Esophagus squamous epithelium (tissue), 4 donors: ENCODE measurements around the gene LMTK2.

Source experiments
- POLR2A ChIP-seq, 4 donors: fragments of 450-650 bp; IDR thresholded peaks; one replicate each; pipeline ENCODE4 v1.6.1; 2017; ENCODE audit warnings: antibody characterized with exemption in 4 of 4, mild to moderate bottlenecking in 4 of 4, moderate library complexity in 3 of 4
- TF ChIP-seq, protein P1 (sequence below), 6 experiments: fragments of 450-650 bp in 4 of 6; fragments of 200-600 bp in 2 of 6; sonication (generic) in 2 of 6; IDR thresholded peaks; one replicate each; pipeline ENCODE4 v1.5.1; 2016 to 2019; ENCODE audit warnings: antibody characterized with exemption in 6 of 6, mild to moderate bottlenecking in 4 of 6, moderate library complexity in 4 of 6

DNA sequence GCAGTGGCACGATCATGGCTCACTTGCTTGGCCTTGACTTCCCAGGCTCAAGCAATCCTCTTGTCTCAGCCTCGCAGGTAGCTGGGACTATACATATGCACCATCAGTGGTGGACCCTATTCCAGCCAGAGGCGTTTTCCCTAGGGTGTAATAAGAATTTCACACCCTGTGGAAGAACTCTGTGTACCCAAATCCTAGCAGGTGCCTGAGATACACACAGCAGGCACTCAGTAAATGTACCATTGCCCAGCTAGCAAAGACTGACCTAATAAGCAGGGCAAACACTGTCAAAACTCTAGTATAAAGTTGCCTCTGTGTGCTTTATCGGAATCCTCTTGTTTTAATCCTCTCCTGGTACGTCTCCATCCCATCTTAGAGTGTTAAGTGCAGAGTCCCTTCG lies 70.9 kb downstream of the LMTK2 start:
- TF ChIP-seq, protein P1, sequence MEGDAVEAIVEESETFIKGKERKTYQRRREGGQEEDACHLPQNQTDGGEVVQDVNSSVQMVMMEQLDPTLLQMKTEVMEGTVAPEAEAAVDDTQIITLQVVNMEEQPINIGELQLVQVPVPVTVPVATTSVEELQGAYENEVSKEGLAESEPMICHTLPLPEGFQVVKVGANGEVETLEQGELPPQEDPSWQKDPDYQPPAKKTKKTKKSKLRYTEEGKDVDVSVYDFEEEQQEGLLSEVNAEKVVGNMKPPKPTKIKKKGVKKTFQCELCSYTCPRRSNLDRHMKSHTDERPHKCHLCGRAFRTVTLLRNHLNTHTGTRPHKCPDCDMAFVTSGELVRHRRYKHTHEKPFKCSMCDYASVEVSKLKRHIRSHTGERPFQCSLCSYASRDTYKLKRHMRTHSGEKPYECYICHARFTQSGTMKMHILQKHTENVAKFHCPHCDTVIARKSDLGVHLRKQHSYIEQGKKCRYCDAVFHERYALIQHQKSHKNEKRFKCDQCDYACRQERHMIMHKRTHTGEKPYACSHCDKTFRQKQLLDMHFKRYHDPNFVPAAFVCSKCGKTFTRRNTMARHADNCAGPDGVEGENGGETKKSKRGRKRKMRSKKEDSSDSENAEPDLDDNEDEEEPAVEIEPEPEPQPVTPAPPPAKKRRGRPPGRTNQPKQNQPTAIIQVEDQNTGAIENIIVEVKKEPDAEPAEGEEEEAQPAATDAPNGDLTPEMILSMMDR (IDR thresholded peaks at IDR 0.05) = no peak
- TF ChIP-seq POLR2A (IDR thresholded peaks at IDR 0.05) = no peak
